GM10266 (cell line): ENCODE results near the gene SYCE1.
"Not testable (repeated sequence)": the region's sequence is repeated elsewhere in the genome, so short reads cannot be mapped to it uniquely, and the experiment has no call there.

Source experiments
- DNase-seq: peaks from one replicate; pipeline ENCODE4 v3.0.0; 2012; ENCODE audit errors: extremely low spot score
- TF ChIP-seq, protein P1 (sequence below): IDR thresholded peaks from 2 replicates; pipeline ENCODE4 v1.5.1; 2012; ENCODE audit warnings: mild to moderate bottlenecking, low read depth; ENCODE audit not compliant: control insufficient read depth, insufficient read depth; ENCODE audit errors: missing control alignments

The SYCE1 gene

DNA sequence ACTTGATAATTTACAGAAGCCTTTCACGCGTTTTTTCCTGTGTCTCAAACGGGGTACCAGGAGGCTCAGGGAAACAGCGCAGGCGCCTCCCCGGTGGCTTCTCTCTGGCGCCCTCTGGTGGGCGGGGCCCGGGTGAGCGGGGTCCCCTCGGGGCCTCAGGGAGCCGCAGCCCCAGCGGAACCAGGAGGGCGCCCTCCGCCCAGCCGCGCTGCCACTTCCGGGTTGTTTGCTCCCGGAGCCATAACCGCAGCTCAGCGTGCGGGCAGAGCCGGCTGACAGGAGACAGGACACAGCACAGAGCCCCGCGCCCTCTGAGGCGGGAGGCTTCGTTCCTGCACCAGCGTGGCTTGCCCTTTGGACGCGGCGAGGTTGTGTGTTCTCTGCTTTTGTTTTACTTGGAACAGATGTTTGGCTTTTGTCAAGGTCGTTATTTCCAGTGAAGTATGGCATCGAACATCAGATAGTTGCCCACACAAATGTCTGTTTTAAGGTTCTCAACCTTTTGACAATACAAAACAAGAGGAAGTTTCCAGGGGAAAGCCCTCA lies 45.1 kb downstream of the SYCE1 start:
- TF ChIP-seq, protein P1, sequence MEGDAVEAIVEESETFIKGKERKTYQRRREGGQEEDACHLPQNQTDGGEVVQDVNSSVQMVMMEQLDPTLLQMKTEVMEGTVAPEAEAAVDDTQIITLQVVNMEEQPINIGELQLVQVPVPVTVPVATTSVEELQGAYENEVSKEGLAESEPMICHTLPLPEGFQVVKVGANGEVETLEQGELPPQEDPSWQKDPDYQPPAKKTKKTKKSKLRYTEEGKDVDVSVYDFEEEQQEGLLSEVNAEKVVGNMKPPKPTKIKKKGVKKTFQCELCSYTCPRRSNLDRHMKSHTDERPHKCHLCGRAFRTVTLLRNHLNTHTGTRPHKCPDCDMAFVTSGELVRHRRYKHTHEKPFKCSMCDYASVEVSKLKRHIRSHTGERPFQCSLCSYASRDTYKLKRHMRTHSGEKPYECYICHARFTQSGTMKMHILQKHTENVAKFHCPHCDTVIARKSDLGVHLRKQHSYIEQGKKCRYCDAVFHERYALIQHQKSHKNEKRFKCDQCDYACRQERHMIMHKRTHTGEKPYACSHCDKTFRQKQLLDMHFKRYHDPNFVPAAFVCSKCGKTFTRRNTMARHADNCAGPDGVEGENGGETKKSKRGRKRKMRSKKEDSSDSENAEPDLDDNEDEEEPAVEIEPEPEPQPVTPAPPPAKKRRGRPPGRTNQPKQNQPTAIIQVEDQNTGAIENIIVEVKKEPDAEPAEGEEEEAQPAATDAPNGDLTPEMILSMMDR, result peak; percentile 63

DNA sequence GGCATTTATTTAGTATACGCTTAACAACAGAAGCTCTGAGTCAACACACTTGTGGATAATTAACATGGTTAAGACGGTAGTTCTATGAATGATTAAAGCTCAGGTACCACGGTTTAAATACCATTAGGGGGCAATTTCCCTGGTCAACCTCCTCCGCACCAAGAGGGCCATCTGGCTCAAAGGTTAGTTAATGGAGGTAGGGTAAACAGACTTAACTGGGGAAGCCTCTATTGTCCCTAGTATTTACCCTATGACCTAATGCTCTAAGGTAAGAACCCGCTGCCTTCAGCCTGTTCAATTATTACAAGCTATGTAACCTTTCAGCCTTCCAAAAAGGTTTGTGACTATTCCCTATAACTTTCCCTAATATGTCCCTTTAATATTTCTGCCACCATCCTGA lies 46.9 kb downstream of the SYCE1 start:
- DNase-seq, result not testable (repeated sequence)

More for the DNA sequence above, 45.1 kb downstream of the SYCE1 start:
- peak; percentile 85 for DNase-seq

DNA sequence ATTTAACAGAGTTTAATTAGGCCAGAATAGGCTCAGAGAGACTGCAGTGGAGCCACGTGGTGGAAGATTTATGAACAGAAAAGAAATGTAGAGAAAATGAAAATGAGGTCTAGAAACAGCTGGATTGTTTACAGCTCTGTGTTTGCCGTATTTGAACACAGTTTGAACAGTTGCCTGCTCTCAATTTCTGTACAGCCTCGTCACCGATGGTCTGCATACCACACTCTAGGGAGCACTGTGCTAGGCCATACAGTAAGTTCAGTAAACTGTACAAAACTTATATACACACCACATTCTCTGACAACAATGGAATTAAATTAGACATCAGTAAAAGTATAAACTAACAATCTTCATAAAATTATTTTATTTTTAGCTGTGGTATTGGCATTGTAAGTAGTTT lies 49.3 kb downstream of the SYCE1 start:
- DNase-seq, result no peak
- TF ChIP-seq, protein P1, result no peak

GRCh38 chr10:133515471-133515870 lies 49.9 kb downstream of the SYCE1 start:
- TF ChIP-seq, protein P1, result no peak
- no peak for DNase-seq

DNA sequence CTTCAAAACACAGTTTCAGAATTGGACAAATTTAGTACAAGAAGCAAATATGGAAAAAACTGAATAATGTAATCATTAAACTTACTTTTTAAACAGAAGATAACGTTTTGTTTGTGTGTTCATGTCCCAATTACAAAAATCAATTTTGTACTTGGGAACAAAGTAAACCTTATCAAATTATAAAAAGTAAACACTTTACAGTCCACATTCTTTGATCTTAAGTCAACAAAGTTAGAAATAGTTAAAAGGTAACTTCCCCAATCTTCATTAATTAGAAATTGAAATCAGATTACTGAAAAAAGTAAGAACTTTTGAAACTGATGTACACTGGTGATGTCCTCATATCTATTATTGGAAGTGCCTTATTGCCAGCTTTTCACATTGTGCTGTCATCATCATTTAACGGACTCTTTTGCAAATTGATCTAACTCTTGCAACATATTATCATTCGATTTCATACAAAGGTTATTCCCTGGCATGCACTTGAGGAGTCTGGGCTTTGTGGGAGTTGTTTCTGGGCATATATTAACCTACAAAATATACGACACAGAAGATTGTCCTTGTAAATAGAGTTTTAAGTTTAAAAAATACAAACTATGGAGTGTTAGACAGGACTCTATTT lies 53.4 kb downstream of the SYCE1 start:
- TF ChIP-seq, protein P1, result no peak
- DNase-seq, result no peak

GRCh38 chr10:133511408-133511807 lies 54.0 kb downstream of the SYCE1 start:
- TF ChIP-seq, protein P1, result no peak
- DNase-seq, result no peak

DNA sequence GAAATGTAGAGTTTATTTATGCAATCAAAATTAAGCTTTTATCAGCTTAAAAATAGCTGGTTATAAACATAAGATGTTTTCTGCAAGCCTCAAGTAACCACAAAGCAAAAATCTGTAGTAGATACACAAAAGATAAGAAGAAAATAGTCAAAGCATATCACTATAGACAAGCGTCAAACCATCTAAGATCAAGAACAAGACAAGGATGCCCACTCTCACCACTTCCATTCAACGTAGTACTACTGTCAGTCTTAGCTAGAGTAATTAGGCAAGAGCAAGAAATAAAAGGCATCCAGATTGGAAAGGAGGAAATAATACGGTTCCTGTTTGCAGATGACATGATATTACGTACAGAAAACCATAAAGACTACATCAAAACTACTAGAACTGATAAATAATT lies 55.7 kb downstream of the SYCE1 start:
- TF ChIP-seq, protein P1, result no peak
- no peak for DNase-seq
